Stimulated activated CD4-positive, alpha-beta T cell treated with anti-CD3 and anti-CD28 coated beads, Interleukin-15, amount 100 ng/mL, for 24 hours (primary cell): ENCODE results near the gene WDR37.
"Not testable (repeated sequence)": the region's sequence is repeated elsewhere in the genome, so short reads cannot be mapped to it uniquely, and the experiment has no call there.

Experiments used
- DNase-seq: peaks from one replicate; pipeline ENCODE4 v3.0.0-alpha.2; 2020

Gene WDR37

GRCh38 chr10:1155791-1156615 is 99.8 kb downstream of the WDR37 start:
- DNase-seq, result no peak

DNA sequence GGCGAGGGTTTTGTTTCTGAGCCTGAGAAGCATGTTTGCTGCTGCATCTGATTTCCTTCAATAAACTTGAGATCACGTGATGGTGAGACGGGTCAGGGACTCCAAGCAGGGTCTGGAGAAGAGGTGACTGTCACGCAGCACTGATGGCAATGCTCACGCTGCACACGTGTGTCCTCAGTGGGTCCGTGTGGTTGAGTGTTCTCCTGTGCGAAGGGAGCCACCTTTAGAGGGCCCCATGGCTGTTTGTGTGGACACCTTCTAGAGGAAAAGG is 100.4 kb downstream of the WDR37 start:
- no peak for DNase-seq

DNA sequence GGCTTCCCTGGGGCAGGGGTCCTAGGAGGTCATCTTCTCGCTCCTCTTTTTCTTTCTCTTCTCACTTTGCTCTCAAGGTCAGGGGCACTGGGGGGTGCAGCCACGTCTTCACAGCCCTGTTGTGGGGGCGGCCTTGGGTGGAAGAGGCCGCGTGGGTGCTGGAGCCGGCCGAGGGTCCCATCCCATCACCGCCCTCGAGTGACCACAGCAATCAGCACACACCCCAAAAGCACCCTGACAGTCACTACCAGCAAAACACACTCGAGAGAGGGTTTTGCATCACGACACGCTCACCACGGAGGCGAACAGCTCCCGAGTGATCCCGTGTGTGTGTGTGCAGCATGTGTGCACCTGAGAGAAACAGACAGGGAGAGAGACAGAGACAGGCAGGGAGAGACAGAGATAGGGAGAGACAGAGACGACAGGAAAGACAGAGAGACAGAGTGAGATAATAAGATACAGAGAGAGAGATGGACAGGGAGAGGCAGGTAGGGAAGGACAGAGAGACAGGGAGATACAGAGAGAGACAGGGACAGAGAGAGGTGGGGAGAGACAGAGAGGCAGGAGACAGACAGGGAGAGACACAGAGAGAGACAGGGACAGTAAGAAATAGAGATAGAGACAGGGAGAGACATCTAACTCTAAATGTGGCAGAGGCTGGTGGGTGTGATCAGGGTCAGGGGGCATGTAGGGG is 100.9 kb downstream of the WDR37 start:
- no peak for DNase-seq

DNA sequence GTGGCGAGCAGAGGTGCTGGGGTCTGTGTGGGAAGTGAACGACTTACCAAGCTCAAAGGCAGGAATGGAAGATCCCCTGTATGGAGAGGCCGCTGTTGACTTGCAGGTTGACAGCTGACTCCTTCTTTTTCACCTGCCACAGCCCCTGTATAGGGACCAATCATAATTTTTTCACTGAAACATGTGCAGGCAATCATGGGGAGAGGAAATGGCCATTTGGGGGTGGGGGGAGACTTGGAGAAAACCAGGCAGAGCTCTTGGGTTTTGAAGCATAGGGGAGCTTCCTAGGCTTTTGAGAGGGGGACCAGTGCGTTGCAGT is 101.4 kb downstream of the WDR37 start:
- no peak for DNase-seq

DNA sequence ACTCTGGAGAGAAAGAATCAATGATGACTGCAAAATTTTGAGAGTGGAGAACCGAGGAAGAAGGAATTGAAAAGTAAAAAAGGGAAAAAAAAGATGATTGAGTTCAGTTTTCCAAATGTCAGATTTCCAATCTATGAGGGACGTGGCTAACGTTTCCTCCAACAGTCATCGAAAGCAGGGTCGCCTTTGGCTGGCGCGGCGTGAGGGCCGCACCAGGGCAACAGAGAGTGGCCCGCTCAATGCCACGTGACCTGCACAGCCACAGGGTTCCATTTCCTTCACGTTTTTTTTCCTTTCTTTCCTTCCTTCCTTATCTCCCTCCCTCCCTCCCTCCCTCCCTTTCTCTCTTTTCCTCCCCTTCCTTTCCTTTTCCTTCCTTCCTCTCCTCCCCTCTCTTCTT is 101.9 kb downstream of the WDR37 start:
- no peak for DNase-seq

DNA sequence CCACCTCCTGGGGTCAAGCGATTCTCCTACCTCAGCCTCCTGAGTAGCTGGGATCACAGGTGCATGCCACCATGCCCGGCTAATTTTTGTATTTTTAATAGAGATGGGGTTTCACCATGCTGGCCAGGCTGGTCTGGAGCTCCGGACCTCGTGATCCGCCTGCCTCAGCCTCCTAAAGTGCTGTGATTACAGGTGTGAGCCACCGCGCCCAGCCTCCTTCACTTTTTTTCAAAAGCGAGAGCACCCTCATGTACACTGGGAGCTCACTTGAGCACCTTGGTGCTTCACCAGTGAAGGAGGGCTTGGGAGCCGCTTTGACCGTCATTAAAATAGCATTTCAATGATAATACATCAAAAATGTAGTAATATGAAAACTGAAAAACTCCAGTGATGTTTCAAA is 102.4 kb downstream of the WDR37 start:
- not testable (repeated sequence) for DNase-seq

- no peak for DNase-seq
Observed at GRCh38 chr10:1159131-1160061, 103.2 kb downstream of the WDR37 start.

DNA sequence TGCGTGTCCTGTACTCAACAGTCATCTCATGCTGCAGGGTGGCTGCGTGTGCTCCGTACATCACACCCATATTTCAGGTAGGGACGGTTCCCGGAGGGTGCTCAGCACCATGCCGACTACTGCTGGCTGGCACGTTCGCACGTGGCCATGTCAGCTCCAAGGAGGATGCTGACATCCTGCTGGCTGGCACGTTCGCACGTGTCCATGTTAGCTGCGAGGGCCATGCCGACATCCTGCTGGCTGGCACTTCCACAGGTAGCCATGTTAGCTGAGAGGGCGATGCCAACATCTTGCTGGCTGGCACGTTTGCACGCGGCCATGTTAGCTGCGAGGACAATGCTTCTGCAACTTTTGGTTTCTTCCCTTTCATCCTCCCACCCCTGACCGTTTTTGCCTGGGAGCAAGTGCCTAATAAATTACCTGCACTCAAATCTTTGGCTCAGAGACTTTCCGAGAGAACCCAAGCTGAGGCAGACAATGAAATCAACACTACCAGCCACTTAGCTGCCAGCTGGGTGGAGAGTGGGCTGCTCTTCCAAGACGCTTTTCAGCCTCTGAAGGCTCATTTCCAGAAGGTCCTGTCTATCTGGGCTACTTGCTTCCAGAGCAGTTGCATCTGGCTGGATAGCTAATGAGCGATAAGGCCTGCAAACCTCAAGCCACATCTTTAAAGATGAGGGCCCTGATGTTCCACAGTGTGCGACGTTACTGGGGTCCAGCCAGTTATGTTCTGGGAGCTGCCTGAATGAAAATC is 104.6 kb downstream of the WDR37 start:
- DNase-seq, result no peak

DNA sequence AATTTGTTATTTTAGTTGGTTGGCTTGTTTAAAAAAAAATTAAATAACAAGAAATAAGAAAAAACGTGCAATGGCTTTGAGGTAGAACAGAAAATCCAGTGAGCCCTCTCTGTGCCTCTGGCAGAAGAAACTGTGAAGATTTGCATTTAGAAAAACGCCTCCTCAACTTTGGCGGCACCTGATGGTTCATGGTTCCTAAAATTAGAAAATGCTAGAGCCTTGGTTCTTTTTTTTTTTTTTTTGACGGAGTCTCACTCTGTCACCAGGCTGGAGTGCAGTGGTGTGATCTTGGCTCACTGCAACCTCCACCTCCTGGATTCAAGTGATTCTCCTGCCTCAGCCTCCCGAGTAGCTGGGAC is 105.1 kb downstream of the WDR37 start:
- DNase-seq, result not testable (repeated sequence)

- no peak for DNase-seq
Observed at GRCh38 chr10:1162481-1163203, 106.5 kb downstream of the WDR37 start.

DNA sequence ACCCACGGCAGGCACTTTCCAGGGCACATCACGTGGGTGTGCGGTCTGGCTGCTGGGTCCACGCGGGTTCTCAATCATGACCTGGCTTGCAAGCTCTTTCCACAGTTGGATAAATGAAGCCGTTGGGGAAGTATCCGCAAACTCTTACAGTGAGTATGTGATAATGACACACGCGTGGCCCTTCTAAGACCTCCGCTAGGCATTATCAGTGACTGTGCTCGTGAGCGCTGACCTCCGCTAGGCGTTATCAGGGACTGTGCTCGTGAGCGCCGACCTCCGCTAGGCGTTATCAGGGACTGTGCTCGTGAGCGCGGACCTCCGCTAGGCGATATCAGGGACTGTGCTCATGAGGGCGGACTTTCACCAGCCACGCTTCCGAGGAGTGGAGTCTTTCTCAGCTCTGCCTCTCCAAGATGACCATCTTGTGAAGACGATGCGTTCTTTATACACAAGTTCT is 107.0 kb downstream of the WDR37 start:
- no peak for DNase-seq

DNA sequence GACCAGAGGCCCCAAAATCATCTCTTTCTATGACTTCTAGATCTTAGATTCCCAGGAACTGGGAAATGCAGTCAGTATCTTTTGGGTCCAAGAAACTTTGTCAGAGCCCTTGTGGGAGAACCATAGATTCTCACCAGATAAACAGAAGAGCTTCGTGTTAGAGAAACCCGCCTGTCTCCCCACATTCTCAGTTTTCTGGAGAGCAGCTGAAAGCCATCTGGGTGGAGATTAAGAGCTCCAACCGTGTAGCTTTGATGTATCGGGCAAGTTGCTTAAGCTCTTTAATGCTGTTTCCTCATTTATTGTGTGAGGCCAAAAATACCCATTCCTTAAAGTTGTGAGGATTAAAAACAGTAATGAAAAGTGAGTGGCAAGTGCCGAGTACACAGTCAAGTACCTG is 107.6 kb downstream of the WDR37 start:
- no peak for DNase-seq

DNA sequence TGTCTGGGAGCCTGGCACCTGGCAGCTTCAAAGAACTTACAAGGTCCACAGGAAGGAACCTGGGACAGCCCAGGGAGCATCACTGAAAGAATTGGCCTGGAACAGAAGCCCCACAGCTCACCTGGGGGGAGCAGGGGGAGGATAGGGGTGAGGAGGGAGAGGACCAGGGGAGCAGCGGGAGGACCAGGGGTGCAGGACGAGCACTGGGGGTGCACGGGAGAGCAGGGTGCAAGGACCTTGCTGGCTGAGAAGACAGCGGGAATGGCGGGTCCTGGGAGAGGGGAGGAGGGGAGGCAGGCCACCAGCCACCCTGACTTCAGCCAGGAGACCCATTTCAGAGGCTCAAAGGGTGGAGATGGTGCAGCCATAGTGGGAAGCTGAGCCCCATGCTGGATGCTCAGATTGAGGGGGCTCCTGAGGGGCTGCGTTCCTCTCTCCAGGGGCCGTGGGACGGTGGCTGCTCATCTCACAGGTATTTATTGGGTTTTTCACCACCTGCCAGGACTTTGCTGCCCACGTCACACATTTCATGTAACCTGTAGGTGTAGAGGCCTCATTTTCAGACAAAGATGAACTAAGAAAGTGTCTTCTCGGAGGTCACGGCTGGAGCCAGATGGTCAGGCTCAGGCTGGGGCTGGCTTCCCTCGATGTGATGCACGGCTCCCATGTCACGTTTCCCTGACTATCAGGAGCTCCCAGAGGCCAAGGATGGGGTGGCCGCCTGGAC is 110.1 kb downstream of the WDR37 start:
- DNase-seq, result no peak

- DNase-seq, result no peak
Observed at GRCh38 chr10:1166828-1167275, 110.7 kb downstream of the WDR37 start.

DNA sequence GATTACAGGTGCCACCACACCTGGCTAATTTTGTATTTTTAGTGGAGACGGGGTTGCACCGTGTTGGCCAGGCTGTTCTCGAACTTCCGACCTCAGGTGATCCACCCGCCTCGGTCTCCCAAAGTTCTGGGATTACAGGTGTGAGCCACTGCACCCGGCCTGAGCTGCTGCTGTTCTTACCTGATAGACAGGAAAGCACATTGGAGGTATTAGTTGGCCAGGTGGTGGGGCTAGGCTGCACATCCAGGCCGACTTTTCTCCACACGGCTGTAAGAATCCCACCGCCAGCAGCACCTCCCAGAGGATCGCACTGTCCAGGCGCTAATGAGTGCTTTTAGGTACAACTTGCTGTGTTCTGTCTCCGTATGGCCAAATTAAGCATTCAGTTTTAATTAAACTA is 112.6 kb downstream of the WDR37 start:
- DNase-seq, result no peak

- DNase-seq, result no peak
Observed at GRCh38 chr10:1169186-1169885, 113.2 kb downstream of the WDR37 start.

DNA sequence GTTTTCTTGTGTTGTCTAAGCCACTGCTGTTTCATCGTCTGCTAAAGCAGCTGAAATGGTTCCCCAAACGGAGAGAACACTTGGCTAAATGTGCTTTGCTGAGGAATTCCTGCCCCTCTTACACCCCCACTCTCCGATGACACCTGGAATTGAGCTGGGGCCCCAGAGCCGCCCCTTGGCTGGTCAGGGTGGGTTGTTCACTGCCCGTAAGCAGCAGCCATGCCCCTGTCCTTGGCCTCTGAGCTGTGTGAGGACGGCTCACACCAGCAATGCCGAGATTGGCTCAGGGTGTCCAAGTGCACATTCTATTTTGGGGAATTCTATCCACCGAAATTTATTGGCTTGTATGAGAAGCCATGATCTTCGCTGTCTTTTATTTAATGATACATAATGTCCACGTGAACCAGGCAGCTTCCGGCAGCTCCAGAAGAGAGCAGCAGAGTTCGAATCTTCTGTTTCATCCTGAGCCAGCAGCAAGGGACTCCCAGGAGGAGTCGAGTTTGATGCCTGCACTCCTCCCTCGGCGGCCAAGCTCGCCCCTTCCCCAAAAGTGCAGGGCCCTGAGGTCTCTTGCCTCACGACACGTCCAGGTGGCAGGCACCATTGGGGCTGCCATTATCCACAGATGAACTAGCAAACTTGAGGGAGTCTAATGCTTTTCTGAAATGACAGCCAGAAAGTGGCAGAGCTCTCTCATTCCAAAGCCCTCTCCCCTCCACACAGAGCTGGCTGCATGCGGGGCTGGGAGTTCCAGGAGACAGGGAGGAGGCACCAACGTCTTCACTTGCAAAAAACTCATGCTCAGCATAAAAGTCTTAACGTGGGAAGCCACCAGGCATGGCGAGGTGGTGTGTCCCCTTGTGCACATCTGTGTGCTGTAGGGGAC is 114.0 kb downstream of the WDR37 start:
- no peak for DNase-seq

GRCh38 chr10:1170867-1171180 is 114.6 kb downstream of the WDR37 start:
- no peak for DNase-seq

DNA sequence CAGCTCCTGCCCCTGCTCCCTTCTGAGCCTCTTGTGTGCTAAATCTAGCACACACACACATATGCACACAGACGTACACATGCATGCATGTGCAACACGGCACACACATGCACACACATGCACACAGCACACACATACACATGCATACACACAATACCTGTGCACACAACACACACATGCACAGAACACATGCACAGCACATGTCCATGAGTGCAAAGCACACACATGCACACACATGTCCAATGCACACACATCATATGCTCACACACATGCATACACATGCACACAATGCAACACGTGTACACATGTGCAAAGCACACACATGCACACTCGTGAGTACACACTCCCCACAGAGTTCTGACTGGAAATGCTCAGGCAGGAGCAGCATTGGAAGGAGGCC is 115.0 kb downstream of the WDR37 start:
- DNase-seq, result no peak

DNA sequence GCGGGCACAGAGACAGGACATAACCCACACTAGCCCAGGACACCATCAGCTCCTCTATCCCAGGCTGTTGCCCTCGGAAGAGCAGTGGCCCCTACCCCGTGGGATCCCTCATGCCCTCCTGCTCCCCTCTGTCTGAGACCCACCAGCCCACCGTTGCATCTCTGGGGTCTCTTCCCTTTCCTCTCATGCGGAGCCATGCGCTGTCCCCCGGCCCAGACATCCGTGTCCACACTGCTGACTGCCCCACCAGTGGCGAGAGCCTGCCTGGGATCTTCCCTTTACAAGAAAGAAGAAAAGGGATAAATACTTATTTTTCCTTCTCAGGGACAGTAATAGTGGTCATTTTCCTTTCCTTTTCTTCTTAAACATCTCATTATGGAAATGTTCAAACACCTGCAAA is 115.4 kb downstream of the WDR37 start:
- DNase-seq, result no peak
